Lower leg skin (tissue), 3 donors: ENCODE measurements around the gene PKP4.

Experiments
- POLR2A ChIP-seq, 2 donors: fragments of 450-650 bp; IDR thresholded peaks; one replicate each; pipeline ENCODE4 v1.6.1; 2016 to 2017; ENCODE audit warnings: antibody characterized with exemption in 2 of 2, mild to moderate bottlenecking in 1 of 2, moderate library complexity in 1 of 2
- TF ChIP-seq, protein P1 (sequence below), 3 donors: fragments of 450-650 bp; IDR thresholded peaks; one replicate each; pipeline ENCODE4 v1.5.1; 2016; ENCODE audit warnings: antibody characterized with exemption in 3 of 3, mild to moderate bottlenecking in 3 of 3, moderate library complexity in 2 of 3

- TF ChIP-seq, protein P1, sequence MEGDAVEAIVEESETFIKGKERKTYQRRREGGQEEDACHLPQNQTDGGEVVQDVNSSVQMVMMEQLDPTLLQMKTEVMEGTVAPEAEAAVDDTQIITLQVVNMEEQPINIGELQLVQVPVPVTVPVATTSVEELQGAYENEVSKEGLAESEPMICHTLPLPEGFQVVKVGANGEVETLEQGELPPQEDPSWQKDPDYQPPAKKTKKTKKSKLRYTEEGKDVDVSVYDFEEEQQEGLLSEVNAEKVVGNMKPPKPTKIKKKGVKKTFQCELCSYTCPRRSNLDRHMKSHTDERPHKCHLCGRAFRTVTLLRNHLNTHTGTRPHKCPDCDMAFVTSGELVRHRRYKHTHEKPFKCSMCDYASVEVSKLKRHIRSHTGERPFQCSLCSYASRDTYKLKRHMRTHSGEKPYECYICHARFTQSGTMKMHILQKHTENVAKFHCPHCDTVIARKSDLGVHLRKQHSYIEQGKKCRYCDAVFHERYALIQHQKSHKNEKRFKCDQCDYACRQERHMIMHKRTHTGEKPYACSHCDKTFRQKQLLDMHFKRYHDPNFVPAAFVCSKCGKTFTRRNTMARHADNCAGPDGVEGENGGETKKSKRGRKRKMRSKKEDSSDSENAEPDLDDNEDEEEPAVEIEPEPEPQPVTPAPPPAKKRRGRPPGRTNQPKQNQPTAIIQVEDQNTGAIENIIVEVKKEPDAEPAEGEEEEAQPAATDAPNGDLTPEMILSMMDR (IDR thresholded peaks at IDR 0.05) = no peak
- no peak for TF ChIP-seq POLR2A (IDR thresholded peaks at IDR 0.05)
Observed at GRCh38 chr2:158500333-158500732, 43.6 kb downstream of the PKP4 start.
